Nephron (organoid): ENCODE results near the gene PTPRD.

Experiments
- H3K27ac Mint-ChIP-seq, 3 experiments: 2 replicates each; pipeline ENCODE4 v1.8.0; 2020; ENCODE audit warnings: mixed read lengths in 3 of 3, mild to moderate bottlenecking in 2 of 3, moderate library complexity in 1 of 3
- H3K27me3 Mint-ChIP-seq: 2 replicates; pipeline ENCODE4 v1.8.0; 2021; ENCODE audit warnings: low read depth, mild to moderate bottlenecking, moderate library complexity, mixed read lengths
- H3K36me3 Mint-ChIP-seq: 2 replicates; pipeline ENCODE4 v1.8.0; 2020; ENCODE audit warnings: low read depth, mixed read lengths
- H3K4me1 Mint-ChIP-seq: 2 replicates; pipeline ENCODE4 v1.8.0; 2020; ENCODE audit warnings: mixed read lengths
- H3K4me3 Mint-ChIP-seq, 3 experiments: 2 replicates each; pipeline ENCODE4 v1.8.0; 2020; ENCODE audit warnings: mild to moderate bottlenecking in 3 of 3, mixed read lengths in 3 of 3, moderate library complexity in 2 of 3
- H3K9me3 Mint-ChIP-seq: 2 replicates; pipeline ENCODE4 v1.8.0; 2020; ENCODE audit warnings: mixed read lengths
- TF ChIP-seq, protein P1 (sequence below), 3 experiments: fragments of 200-600 bp; sonication (generic); IDR thresholded peaks; one replicate each; pipeline ENCODE4 v1.5.0; 2021; ENCODE audit warnings: antibody characterized with exemption in 3 of 3; ENCODE audit not compliant: unreplicated experiment in 3 of 3

Gene PTPRD

GRCh38 chr9:8457816-8458215 is 2155.0 kb downstream of the PTPRD start:
- TF ChIP-seq, protein P1, sequence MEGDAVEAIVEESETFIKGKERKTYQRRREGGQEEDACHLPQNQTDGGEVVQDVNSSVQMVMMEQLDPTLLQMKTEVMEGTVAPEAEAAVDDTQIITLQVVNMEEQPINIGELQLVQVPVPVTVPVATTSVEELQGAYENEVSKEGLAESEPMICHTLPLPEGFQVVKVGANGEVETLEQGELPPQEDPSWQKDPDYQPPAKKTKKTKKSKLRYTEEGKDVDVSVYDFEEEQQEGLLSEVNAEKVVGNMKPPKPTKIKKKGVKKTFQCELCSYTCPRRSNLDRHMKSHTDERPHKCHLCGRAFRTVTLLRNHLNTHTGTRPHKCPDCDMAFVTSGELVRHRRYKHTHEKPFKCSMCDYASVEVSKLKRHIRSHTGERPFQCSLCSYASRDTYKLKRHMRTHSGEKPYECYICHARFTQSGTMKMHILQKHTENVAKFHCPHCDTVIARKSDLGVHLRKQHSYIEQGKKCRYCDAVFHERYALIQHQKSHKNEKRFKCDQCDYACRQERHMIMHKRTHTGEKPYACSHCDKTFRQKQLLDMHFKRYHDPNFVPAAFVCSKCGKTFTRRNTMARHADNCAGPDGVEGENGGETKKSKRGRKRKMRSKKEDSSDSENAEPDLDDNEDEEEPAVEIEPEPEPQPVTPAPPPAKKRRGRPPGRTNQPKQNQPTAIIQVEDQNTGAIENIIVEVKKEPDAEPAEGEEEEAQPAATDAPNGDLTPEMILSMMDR (IDR thresholded peaks at IDR 0.05; ENCODE audit: unreplicated experiment in 3 of 3), result no peak
- H3K4me3 Mint-ChIP-seq, result no peak overlapping the region
- peaks cover 62% of the 10 kb centered on the region for H3K36me3 Mint-ChIP-seq
- peaks cover 11% of the 10 kb centered on the region for H3K4me1 Mint-ChIP-seq
- H3K27me3 Mint-ChIP-seq, result no peaks in the 10 kb centered on the region
- H3K9me3 Mint-ChIP-seq, result no peaks in the 10 kb centered on the region
- H3K27ac Mint-ChIP-seq, result peak overlapping the region in 1 of 3 experiments; percentile 43

DNA sequence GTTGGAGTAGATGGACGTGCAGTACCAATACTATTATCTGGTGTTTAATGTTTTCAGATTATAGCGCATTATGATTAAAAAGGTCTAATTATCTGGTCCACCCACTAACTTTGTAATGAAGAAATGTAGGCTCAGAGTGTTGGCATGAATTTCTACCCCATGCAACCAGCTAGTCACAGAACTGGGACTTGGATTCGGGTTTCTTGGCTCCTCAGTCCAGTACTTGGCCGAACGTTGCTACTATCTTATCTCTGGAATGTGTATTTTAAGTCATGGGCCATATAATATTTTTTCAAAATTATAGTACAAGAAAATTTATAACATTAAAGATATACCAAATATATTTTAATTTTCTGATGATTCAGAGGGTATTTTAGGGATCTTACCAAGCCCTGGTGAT is 2155.7 kb downstream of the PTPRD start:
- H3K4me1 Mint-ChIP-seq, result peaks cover 11% of the 10 kb centered on the region

GRCh38 chr9:8456344-8456743 is 2156.5 kb downstream of the PTPRD start:
- H3K9me3 Mint-ChIP-seq, result no peaks in the 10 kb centered on the region
- H3K27me3 Mint-ChIP-seq, result no peaks in the 10 kb centered on the region
- no peak overlapping the region for H3K4me3 Mint-ChIP-seq
- peaks cover 11% of the 10 kb centered on the region for H3K4me1 Mint-ChIP-seq
- H3K27ac Mint-ChIP-seq, result peak overlapping the region in 2 of 3 experiments; percentile 41 to 49
- H3K36me3 Mint-ChIP-seq, result peaks cover 55% of the 10 kb centered on the region
- TF ChIP-seq, protein P1 (IDR thresholded peaks at IDR 0.05; ENCODE audit: unreplicated experiment in 3 of 3), result no peak

More for the DNA sequence above, 2155.7 kb downstream of the PTPRD start:
- no peak overlapping the region for H3K4me3 Mint-ChIP-seq
- H3K27me3 Mint-ChIP-seq, result no peaks in the 10 kb centered on the region
- no peaks in the 10 kb centered on the region for H3K9me3 Mint-ChIP-seq
- TF ChIP-seq, protein P1 (IDR thresholded peaks at IDR 0.05; ENCODE audit: unreplicated experiment in 3 of 3), result no peak
- peak overlapping the region in 1 of 3 experiments; percentile 41 for H3K27ac Mint-ChIP-seq
- H3K36me3 Mint-ChIP-seq, result peaks cover 61% of the 10 kb centered on the region

DNA sequence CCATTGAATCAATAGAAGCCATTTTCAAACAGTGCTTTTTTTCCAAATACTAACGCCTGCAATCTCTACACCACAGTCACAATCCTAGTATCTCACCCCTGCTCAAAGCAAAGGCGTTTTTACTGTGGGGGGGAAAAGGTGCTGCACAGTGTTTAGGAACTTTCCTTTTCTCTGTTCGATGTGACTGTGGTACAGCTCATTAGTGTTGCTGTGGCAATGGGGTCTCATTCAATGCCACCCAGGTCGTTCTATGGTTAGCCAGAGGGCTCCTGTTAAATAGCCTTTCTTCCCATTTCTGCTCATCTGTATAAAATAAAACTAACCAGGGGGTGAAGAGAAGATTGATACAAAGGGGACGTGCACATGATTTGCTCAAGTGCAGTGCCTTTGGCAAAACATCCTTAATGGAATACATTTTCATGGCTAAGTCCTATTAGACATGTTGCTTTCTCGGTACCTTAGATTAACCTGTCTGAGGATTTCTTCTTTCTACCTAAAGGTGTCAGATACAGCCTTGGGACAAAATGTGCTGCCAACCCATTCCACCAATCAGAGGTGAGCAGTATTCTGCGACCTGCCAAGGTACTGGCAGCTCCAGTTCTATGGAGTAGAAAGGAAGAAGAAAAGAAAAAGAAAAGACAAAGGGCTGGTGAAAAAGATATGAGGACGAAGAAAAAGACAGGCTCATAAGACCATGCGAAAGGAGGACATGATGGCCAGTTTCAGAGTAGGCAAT is 2161.8 kb downstream of the PTPRD start:
- no peak overlapping the region for H3K27ac Mint-ChIP-seq
- H3K4me1 Mint-ChIP-seq, result peaks cover 1% of the 10 kb centered on the region
- no peaks in the 10 kb centered on the region for H3K27me3 Mint-ChIP-seq
- peaks cover 57% of the 10 kb centered on the region for H3K36me3 Mint-ChIP-seq
- TF ChIP-seq, protein P1 (IDR thresholded peaks at IDR 0.05; ENCODE audit: unreplicated experiment in 3 of 3), result no peak
- no peaks in the 10 kb centered on the region for H3K9me3 Mint-ChIP-seq
- no peak overlapping the region for H3K4me3 Mint-ChIP-seq

GRCh38 chr9:8448226-8448625 is 2164.6 kb downstream of the PTPRD start:
- Mint-ChIP-seq H3K4me1 (no peaks in the 10 kb centered on the region), H3K27me3 (no peaks in the 10 kb centered on the region), H3K4me3 (no peak overlapping the region), H3K36me3 (peaks cover 44% of the 10 kb centered on the region), H3K9me3 (no peaks in the 10 kb centered on the region), H3K27ac (no peak overlapping the region)
- TF ChIP-seq, protein P1 (IDR thresholded peaks at IDR 0.05; ENCODE audit: unreplicated experiment in 3 of 3), result no peak

GRCh38 chr9:8447601-8448000 is 2165.2 kb downstream of the PTPRD start:
- H3K27ac Mint-ChIP-seq, result no peak overlapping the region
- no peaks in the 10 kb centered on the region for H3K4me1 Mint-ChIP-seq
- no peaks in the 10 kb centered on the region for H3K27me3 Mint-ChIP-seq
- TF ChIP-seq, protein P1 (IDR thresholded peaks at IDR 0.05; ENCODE audit: unreplicated experiment in 3 of 3), result no peak
- H3K9me3 Mint-ChIP-seq, result no peaks in the 10 kb centered on the region
- peaks cover 42% of the 10 kb centered on the region for H3K36me3 Mint-ChIP-seq
- no peak overlapping the region for H3K4me3 Mint-ChIP-seq
